Heart left ventricle (tissue), 16 donors: ENCODE data around the gene CTNNA3. TPM values are rescaled to one million over a fixed set of nuclear protein-coding genes. Genes with fewer than 3 reads are reported as not detected.

Experiments used
- ATAC-seq, 4 donors: fragments of 200-7000 bp; cut with Tn5 transposase; one replicate each; pipeline ENCODE4 v1.9.1; 2020 to 2022; ENCODE audit warnings: moderate library complexity in 4 of 4, mild to moderate bottlenecking in 3 of 4, moderate number of reproducible peaks in 1 of 4
- DNase-seq, 5 donors: peaks; one replicate each; pipeline ENCODE4 v3.0.0-alpha.2; 2020
- H3K27ac ChIP-seq, 12 donors: fragments of 200-600 bp; sonication (generic) in 4 of 12; one replicate each; pipeline versions ENCODE4 v1.5.0 to v1.8.0; 2016 to 2022; ENCODE audit warnings: mild to moderate bottlenecking in 2 of 12
- H3K27me3 ChIP-seq, 9 donors: fragments of 200-600 bp; sonication (generic) in 2 of 9; one replicate each; pipeline versions ENCODE4 v1.5.1 to v1.8.0; 2016 to 2022; ENCODE audit warnings: mild to moderate bottlenecking in 3 of 9
- H3K36me3 ChIP-seq, 9 donors: fragments of 200-600 bp; sonication (generic) in 2 of 9; one replicate each; pipeline versions ENCODE4 v1.5.0 to v1.8.0; 2018 to 2022; ENCODE audit warnings: mild to moderate bottlenecking in 2 of 9
- H3K4me1 ChIP-seq, 12 donors: fragments of 200-600 bp; sonication (generic) in 4 of 12; one replicate each; pipeline versions ENCODE4 v1.5.0 to v1.8.0; 2016 to 2022; ENCODE audit warnings: mild to moderate bottlenecking in 3 of 12
- H3K4me3 ChIP-seq, 12 donors: fragments of 200-600 bp; sonication (generic) in 4 of 12; one replicate each; pipeline versions ENCODE4 v1.5.0 to v1.8.0; 2017 to 2022; ENCODE audit warnings: mild to moderate bottlenecking in 9 of 12, moderate library complexity in 4 of 12
- H3K9me3 ChIP-seq, 12 donors: fragments of 200-600 bp; sonication (generic) in 4 of 12; one replicate each; pipeline versions ENCODE4 v1.5.0 to v1.8.0; 2016 to 2022; ENCODE audit warnings: mild to moderate bottlenecking in 1 of 12
- POLR2A ChIP-seq, 2 donors: fragments of 450-650 bp; IDR thresholded peaks; one replicate each; pipeline ENCODE4 v1.6.1; 2017; ENCODE audit warnings: antibody characterized with exemption in 2 of 2, mild to moderate bottlenecking in 2 of 2, moderate library complexity in 2 of 2
- WGBS, 4 donors: extraction: QIAGEN DNeasy Blood & Tissue Kit in 2 of 4; methylation state at CpG; one replicate each; pipeline versions ENCODE4 v1.1.5 to v1.1.7; 2013 to 2018; 5-methylcytosine and 5-hydroxymethylcytosine counted together
- intact Hi-C, 10 donors: fragments of 100-400 bp; cut with DNase I; formaldehyde crosslinking; loops; one replicate each; pipeline versions ENCODE4 v1.11.1 to v1.14.2; 2022
- polyA plus RNA-seq, 2 donors: library from polyadenylated mRNA; stranded (reverse); fragments of 200-250 nt; gene quantifications; one replicate each; pipeline ENCODE4 v1.2.3, GENCODE V29; 2013
- total RNA-seq, 9 donors: library from RNA; depleted of rRNA in 2 of 9; stranded (reverse); fragments of >200 nt in 2 of 9; fragmentation: NEBNext Ultra II Directional in 3 of 9; extraction: Animal tissue kit (Norgen Biotek cat#: 25700) in 3 of 9; gene quantifications; one replicate each; pipeline versions ENCODE4 v1.1.0 to v1.2.4, GENCODE V29; 2016 to 2023
- TF ChIP-seq, protein P1 (sequence below), 12 donors: fragments of 200-600 bp; sonication (generic) in 4 of 12; IDR thresholded peaks; one replicate each; pipeline versions ENCODE4 v1.5.0 to v1.8.0; 2018 to 2022; ENCODE audit warnings: antibody characterized with exemption in 12 of 12, mild to moderate bottlenecking in 5 of 12
- donor health status: ischemic (EF 13 %, LVEDD 7.1; RV severe dilation, severe dysfunction).
- donor health status: healthy with polysubstance abuse.
- donor health status: DM: no; HTN: yes; CAD: no.
- donor health status: DM: no; HTN: no; CAD: no.
- donor health status: ischemic (EF 25% LVEDD 6.9; RV normal size, moderate dysfunction).
- donor health status: ischemic (EF 25% LVEDD 5.7; RV mildly dilated, moderate dysfunction).
- donor health status: healthy.
- donor health status: DM: yes; HTN: yes; CAD: no.
- donor health status: ischemic (EF 35%, LVEDD 5.7; RV mildly dilated, moderate dysfunction).
- donor health status: nonischemic (EF 11% LVEDD 7.7; RV severe dilation, severe dysfunction).
- donor health status: DM: yes; HTN: yes; CAD: no.
- donor health status: PGD.
- donor health status: ischemic (EF 29% LVEDD 5.4; RV normal size, mild dysfunction).
- donor health status: nonischemic (EF 23%, LVEDD 6.1; RV moderate dilation, normal function).

CTNNA3 gene
- total and polyA plus RNA-seq, 11 donors: 4.8 to 200 (median 99.0) TPM

GRCh38 chr10:66752714-66753113 is 943.3 kb downstream of the CTNNA3 start:
- H3K9me3 ChIP-seq: no peaks in the 10 kb centered on the region
- no peak overlapping the region for H3K27ac ChIP-seq
- no peaks in the 10 kb centered on the region for H3K27me3 ChIP-seq
- intact Hi-C loops: no loop called here
- no peak for ATAC-seq
- no peaks in the 10 kb centered on the region for H3K4me1 ChIP-seq
- no peak overlapping the region for H3K4me3 ChIP-seq
- 47 to 95% (median 92%) methylated on average over 1 of the region's 1 CpG for WGBS, 4 donors
- no peak for DNase-seq
- no peak for TF ChIP-seq POLR2A (IDR thresholded peaks at IDR 0.05)
- TF ChIP-seq, protein P1, sequence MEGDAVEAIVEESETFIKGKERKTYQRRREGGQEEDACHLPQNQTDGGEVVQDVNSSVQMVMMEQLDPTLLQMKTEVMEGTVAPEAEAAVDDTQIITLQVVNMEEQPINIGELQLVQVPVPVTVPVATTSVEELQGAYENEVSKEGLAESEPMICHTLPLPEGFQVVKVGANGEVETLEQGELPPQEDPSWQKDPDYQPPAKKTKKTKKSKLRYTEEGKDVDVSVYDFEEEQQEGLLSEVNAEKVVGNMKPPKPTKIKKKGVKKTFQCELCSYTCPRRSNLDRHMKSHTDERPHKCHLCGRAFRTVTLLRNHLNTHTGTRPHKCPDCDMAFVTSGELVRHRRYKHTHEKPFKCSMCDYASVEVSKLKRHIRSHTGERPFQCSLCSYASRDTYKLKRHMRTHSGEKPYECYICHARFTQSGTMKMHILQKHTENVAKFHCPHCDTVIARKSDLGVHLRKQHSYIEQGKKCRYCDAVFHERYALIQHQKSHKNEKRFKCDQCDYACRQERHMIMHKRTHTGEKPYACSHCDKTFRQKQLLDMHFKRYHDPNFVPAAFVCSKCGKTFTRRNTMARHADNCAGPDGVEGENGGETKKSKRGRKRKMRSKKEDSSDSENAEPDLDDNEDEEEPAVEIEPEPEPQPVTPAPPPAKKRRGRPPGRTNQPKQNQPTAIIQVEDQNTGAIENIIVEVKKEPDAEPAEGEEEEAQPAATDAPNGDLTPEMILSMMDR (IDR thresholded peaks at IDR 0.05): no peak
- no peaks in the 10 kb centered on the region for H3K36me3 ChIP-seq

GRCh38 chr10:66748217-66748616 is 947.8 kb downstream of the CTNNA3 start:
- ATAC-seq (no peak), DNase-seq (no peak)
- no peaks in the 10 kb centered on the region for H3K27me3 ChIP-seq
- 94 to 98% (median 96%) methylated on average over 1 of the region's 1 CpG for WGBS, 4 donors
- no peak overlapping the region for H3K4me3 ChIP-seq
- no peak overlapping the region for H3K27ac ChIP-seq
- TF ChIP-seq, protein P1 (IDR thresholded peaks at IDR 0.05): no peak
- H3K9me3 ChIP-seq: no peaks in the 10 kb centered on the region
- no peaks in the 10 kb centered on the region for H3K4me1 ChIP-seq
- intact Hi-C loops: no loop called here
- no peaks in the 10 kb centered on the region for H3K36me3 ChIP-seq

DNA sequence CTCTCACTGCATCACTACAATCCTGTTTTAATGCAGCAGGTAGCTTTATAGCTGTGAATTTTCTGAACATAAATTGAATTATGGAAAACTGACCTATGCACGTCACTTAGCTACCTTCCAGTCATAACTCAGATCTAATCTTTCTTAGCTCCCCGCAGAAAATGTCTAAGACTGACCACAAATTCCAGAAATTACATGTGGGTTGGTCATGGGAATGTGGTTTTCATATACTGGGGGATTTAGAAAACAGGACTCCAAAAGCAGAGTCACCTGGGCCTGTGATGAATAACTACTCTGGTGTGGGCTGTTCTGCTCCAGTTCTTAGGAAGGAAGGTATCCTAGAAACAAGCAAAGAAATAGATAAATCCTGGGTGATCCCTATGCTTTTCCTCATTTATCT is 948.5 kb downstream of the CTNNA3 start:
- no peak for TF ChIP-seq POLR2A (IDR thresholded peaks at IDR 0.05)
- TF ChIP-seq, protein P1 (IDR thresholded peaks at IDR 0.05): no peak
- intact Hi-C loops: no loop called here
- ATAC-seq (no peak), DNase-seq (no peak)
- no peaks in the 10 kb centered on the region for H3K9me3 ChIP-seq
- no peaks in the 10 kb centered on the region for H3K4me1 ChIP-seq
- no peaks in the 10 kb centered on the region for H3K27me3 ChIP-seq
- no peak overlapping the region for H3K4me3 ChIP-seq
- no peak overlapping the region for H3K27ac ChIP-seq
- H3K36me3 ChIP-seq: no peaks in the 10 kb centered on the region
- WGBS, 4 donors: 70 to 82% (median 78%) methylated on average over 2 of the region's 2 CpGs

GRCh38 chr10:66746711-66747110 is 949.3 kb downstream of the CTNNA3 start:
- no peaks in the 10 kb centered on the region for H3K27me3 ChIP-seq
- TF ChIP-seq POLR2A (IDR thresholded peaks at IDR 0.05): no peak
- TF ChIP-seq, protein P1 (IDR thresholded peaks at IDR 0.05): no peak
- no peak overlapping the region for H3K27ac ChIP-seq
- intact Hi-C loops: no loop called here
- H3K36me3 ChIP-seq: no peaks in the 10 kb centered on the region
- no peak overlapping the region for H3K4me3 ChIP-seq
- 43 to 85% (median 74%) methylated on average over 2 of the region's 2 CpGs for WGBS, 4 donors
- H3K9me3 ChIP-seq: no peaks in the 10 kb centered on the region
- H3K4me1 ChIP-seq: no peaks in the 10 kb centered on the region
- DNase-seq (no peak), ATAC-seq (no peak)
